GM19193 (cell line): ENCODE measurements around the gene SVIP.

Experiments
- POLR2A ChIP-seq: IDR thresholded peaks from 4 replicates; pipeline ENCODE4 v1.6.1; 2011; ENCODE audit not compliant: insufficient read depth, insufficient read length; ENCODE audit errors: extremely low read depth

Gene SVIP

GRCh38 chr11:22829231-22830081 is at the start of gene SVIP:
Gene SVIP (minus strand): TSS chr11:22829801. CDS start chr11:22829748, 53 bp downstream.
- TF ChIP-seq POLR2A, result peak; percentile 75

- TF ChIP-seq POLR2A, result no peak
Measured at GRCh38 chr11:22878604-22879003, 49.0 kb upstream of the SVIP start.

DNA sequence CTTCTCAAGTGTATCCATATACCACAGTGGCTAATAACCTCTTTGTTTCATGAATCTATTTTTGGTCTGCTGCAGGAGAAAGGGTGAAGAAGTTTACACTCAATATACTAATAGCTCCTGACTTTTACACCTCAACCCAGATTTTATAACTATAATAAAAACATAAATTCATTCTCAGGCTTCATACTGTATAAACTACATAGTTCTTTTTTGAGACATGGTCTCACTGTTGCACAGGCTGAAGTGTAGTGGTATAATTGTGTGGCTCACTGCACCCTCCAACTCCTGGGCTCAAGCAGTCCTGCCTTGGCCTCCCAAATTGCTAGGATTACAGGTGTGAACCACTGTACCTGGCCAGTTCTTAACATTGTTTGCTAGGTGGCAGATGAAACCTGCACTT is 48.4 kb upstream of the SVIP start:
- no peak for TF ChIP-seq POLR2A

- TF ChIP-seq POLR2A, result no peak
Measured at GRCh38 chr11:22875869-22876473, 46.4 kb upstream of the SVIP start.

- TF ChIP-seq POLR2A, result no peak
Measured at GRCh38 chr11:22869325-22869724, 39.7 kb upstream of the SVIP start.

DNA sequence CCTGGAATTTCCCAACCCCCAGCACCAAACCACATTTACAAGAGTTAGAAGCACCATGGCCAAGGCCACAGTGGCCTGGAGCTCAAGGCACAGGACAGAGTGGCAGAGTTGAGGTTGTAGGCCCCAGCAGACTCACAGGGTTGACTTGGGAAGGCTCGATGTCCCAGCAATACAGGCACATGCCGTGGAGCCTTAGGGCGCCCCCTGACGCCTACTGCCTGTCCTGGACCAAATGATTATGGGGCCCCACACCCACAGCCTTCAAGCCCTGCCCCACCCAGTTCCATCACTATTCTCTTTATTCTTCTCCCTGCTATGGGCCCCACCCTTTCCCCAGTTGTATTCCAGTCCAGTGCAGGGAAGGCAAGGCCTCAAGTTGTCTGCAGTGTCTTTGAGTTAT is 30.6 kb upstream of the SVIP start, which contains the start of gene CCDC179:
Gene CCDC179 (minus strand): TSS at position 234 of the 400 bp plus-strand sequence. CDS start 53 bp downstream, at position 181.
- no peak for TF ChIP-seq POLR2A

DNA sequence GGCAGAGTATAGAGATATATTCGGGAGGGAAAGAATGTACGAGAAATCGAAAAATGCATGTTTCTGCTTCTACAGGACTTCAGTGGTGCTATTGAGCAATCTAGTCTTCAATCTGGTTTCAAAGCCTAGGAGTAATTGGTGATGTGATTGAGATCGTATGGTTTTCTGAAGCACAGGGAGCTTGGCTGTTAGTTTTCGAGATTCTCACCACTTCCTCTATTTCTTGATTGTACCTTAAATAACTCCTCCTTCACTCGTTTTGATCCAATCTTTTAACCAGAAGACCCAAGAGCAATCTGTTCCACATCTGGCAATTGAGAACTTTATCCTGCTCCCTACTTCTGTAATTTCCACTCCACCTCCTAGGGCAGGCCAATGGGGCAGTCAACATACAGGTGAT is 30.2 kb upstream of the SVIP start:
- TF ChIP-seq POLR2A, result no peak

- TF ChIP-seq POLR2A, result no peak
Measured at GRCh38 chr11:22851477-22851876, 21.9 kb upstream of the SVIP start.

DNA sequence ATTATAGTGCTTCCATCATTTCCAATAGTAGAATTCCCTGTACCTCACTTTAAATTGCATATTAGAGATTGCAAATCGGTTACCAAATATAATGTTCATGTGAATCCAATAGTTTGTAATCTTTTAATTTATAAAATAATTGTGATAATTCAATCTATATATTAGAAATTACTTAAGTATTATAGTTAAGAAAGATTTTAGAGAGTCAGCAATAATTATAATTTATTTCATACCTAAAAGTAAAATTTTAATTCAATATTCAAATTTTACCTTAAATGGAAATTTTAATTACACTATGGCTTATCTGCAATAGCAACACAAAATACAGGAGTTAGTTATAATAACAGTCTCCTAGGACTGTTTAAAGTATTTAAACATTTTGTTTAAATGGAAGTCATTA is 17.1 kb upstream of the SVIP start:
- TF ChIP-seq POLR2A, result no peak

DNA sequence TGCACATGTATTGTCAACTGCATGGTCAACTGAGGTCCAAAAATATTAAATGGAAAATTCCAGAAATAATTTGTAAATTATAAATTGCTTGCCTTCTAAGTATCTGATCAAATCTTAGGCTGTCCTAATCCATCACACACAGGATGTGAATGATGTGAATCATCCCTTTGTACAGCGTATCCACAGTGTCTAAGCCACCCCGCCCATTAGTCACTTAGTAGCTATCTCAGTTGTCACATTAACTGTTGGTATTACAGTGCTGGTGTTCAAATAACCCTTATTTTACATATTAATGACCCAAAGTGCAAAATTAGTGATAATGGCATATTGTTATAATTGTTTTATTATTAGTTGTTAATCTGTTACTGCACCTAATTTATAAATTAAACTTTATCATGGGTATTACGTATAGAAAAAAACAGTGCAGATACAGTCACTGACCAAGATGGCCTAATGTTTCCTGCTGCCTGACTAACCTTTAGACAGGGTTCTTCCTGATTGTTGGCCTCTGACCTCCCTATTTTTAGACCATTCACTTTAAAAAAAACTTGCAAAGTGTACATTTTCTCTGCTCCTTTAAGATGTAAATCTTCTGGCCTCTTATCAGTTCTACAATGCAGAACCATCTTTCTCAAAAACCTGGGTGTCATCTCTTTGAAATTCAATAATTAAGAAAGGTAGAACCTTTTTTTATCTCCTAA is 2.9 kb upstream of the SVIP start:
- no peak for TF ChIP-seq POLR2A

- TF ChIP-seq POLR2A, result no peak
Measured at GRCh38 chr11:22830082-22830414, 447 bp upstream of the SVIP start.

GRCh38 chr11:22828373-22828772 is 1.2 kb downstream of the SVIP start:
- TF ChIP-seq POLR2A, result no peak

- TF ChIP-seq POLR2A, result no peak
Measured at GRCh38 chr11:22822203-22822602, 7.4 kb downstream of the SVIP start.

- TF ChIP-seq POLR2A, result no peak
Measured at GRCh38 chr11:22809893-22810292, 19.7 kb downstream of the SVIP start.

DNA sequence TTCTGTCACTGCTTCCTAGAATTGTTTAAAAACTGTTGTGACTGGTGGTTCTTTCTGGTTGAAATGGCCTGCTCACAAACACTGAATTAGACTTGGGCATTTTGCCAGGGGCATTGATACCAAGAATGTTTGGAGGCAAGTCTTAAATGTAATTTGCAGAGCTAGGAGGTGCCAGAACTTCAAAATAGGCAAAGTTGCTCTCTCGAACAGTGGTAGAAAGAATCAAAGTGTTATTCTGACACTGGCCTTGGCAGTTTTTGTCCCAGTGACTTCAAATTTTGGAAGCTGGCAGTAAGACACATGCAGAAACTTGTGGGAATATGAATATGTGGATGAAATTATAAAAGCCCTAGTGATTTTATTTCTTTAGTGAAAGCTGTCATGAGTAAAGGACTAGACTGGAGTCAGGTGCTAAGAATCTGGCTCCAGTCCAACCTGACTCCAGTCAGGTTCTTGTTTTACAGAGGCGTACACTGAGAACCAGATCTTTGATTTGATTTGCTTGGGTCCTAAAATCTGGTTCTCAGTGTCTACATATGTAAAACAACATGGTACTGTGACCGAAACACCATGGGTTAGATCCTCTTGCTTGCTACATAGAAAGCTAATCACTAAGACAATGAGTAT is 20.9 kb downstream of the SVIP start:
- no peak for TF ChIP-seq POLR2A
